ENCODE measurements around the gene NCOA1. TPM values are rescaled to one million over a fixed set of nuclear protein-coding genes. Genes with fewer than 3 reads are reported as not detected.
"Not testable (repeated sequence)": the region's sequence is repeated elsewhere in the genome, so short reads cannot be mapped to it uniquely, and the experiment has no call there.

Gene NCOA1
- total RNA-seq, 1 donor from 2014 or later: 75.1 TPM

DNA sequence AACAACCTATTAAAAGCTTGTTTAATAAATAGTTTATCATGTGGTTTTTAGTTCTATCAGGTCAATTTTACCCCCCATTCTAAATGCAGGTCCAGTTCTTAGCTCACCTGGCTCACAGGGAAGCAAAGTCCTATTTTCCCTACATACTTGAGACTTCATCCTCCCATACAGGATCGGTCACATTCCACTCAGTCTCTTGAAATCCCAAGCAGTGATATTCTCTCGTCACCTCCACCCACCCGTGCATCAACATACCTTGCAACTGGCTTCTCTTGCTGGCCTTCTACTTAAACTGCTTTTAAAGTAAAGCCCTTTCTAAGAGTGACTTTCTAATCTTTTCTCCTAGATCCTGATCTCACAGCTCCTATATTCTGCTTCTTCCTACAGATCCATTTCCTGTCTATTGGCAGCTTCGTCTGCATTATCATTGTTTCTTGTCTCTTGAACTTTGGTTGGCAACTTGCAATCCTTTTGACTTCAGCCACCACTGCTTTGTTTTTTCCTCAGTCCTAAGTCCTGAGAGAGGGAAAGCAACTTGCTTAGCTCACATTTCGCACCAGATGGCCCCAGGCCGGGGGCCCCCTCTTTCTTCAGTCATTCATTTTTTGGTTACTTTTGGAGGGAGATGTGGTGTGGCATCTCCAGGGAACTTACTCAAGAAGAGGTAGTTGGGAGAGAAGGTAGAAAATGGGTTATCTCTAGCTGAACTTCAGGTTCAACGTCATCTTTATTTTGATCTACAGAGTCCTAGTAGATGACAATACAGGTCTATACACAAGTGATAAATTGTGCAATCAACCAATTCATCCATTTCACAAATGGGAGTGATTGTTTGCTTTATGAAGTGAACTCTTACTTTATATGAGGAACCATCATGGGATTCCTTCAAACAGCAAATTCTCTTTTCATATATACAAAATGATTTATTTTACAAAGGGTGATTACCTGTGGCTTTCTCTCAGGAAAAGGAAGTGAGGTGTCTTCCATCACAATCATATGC lies 23.9 kb upstream of the NCOA1 start:
- no peak for DNase-seq
- no peak overlapping the region for H3K27ac Mint-ChIP-seq (ENCODE audit: unreplicated experiment)
- H3K4me1 Mint-ChIP-seq (ENCODE audit: low read depth, unreplicated experiment): peaks cover 5% of the 10 kb centered on the region
- no peaks in the 10 kb centered on the region for H3K9me3 Mint-ChIP-seq (ENCODE audit: unreplicated experiment)
- H3K36me3 Mint-ChIP-seq (ENCODE audit: unreplicated experiment): no peaks in the 10 kb centered on the region
- no peaks in the 10 kb centered on the region for H3K27me3 Mint-ChIP-seq (ENCODE audit: unreplicated experiment)
- H3K4me3 Mint-ChIP-seq (ENCODE audit: unreplicated experiment): no peak overlapping the region
- TF ChIP-seq, protein P1, sequence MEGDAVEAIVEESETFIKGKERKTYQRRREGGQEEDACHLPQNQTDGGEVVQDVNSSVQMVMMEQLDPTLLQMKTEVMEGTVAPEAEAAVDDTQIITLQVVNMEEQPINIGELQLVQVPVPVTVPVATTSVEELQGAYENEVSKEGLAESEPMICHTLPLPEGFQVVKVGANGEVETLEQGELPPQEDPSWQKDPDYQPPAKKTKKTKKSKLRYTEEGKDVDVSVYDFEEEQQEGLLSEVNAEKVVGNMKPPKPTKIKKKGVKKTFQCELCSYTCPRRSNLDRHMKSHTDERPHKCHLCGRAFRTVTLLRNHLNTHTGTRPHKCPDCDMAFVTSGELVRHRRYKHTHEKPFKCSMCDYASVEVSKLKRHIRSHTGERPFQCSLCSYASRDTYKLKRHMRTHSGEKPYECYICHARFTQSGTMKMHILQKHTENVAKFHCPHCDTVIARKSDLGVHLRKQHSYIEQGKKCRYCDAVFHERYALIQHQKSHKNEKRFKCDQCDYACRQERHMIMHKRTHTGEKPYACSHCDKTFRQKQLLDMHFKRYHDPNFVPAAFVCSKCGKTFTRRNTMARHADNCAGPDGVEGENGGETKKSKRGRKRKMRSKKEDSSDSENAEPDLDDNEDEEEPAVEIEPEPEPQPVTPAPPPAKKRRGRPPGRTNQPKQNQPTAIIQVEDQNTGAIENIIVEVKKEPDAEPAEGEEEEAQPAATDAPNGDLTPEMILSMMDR (IDR thresholded peaks at IDR 0.05; ENCODE audit: partially characterized antibody, unreplicated experiment): no peak

DNA sequence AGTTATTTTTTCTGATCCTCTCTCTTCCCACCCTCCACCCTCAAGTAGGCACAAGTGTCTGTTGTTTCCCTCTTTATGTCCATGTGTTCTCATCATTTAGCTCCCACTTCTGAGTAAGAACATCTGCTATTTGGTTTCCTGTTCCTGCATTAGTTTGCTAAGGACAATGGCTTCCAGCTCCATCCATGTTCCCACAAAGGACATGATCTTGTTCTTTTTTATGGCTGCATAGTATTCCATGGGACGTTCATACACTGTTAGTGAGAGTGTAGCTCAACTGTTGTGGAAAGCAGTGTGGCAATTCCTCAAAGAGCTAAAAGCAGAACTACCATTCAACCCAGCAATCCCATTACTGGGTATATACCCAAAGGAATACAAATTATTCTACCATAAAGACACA lies 22.6 kb upstream of the NCOA1 start:
- H3K27ac Mint-ChIP-seq (ENCODE audit: unreplicated experiment); H3K4me1 Mint-ChIP-seq (ENCODE audit: low read depth, unreplicated experiment); H3K27me3 Mint-ChIP-seq (ENCODE audit: unreplicated experiment); H3K4me3 Mint-ChIP-seq (ENCODE audit: unreplicated experiment); DNase-seq; H3K36me3 Mint-ChIP-seq (ENCODE audit: unreplicated experiment); H3K9me3 Mint-ChIP-seq (ENCODE audit: unreplicated experiment): not testable (repeated sequence)

DNA sequence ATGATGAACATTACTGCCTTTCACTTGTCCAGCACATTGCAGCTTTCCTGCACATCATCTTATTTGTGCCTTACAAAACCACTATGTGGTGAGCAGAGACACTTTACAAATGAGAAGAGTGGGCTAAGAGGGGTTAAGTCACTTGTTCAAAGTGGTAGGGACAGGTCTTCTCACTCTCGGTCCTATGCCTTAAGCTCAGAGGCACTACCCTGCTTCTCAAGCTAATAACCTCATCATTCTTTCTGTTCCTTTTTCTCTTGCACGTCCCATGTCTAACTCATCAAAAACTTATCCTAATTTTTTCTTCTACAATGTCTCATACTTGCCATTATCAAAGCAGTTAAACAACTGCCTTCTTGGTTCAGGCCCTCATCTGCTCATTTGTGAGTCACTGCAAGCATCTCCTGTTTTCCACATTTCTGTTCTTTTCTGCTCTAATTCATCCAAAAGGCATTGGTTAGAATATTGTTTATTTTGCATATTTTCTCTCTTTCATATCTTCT lies 21.9 kb upstream of the NCOA1 start:
- Mint-ChIP-seq H3K36me3 (ENCODE audit: unreplicated experiment) (no peaks in the 10 kb centered on the region), H3K9me3 (ENCODE audit: unreplicated experiment) (no peaks in the 10 kb centered on the region), H3K27ac (ENCODE audit: unreplicated experiment) (no peak overlapping the region), H3K4me3 (ENCODE audit: unreplicated experiment) (no peak overlapping the region), H3K27me3 (ENCODE audit: unreplicated experiment) (no peaks in the 10 kb centered on the region), H3K4me1 (ENCODE audit: low read depth, unreplicated experiment) (peaks cover 5% of the 10 kb centered on the region)
- DNase-seq: no peak
- TF ChIP-seq, protein P1 (IDR thresholded peaks at IDR 0.05; ENCODE audit: partially characterized antibody, unreplicated experiment): no peak

DNA sequence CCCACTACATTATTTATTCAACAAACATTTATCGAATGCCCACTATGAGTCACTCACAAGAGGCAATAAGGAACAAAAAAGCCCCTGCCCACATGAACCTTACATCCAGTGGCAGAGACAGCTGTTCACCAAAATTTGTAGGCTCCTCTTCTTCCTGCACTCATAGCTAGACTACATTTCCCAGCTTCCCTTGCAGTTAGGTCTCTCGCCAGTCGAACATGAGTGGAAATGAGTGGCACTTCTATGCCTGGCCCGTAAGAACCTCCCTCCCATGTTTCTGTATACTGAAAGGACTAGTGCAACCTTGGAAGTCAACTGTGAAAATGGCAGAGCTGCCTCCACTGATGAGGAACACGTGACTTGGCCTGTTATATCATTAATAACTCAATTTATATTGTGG lies 19.4 kb upstream of the NCOA1 start:
- TF ChIP-seq, protein P1 (IDR thresholded peaks at IDR 0.05; ENCODE audit: partially characterized antibody, unreplicated experiment): no peak
- Mint-ChIP-seq H3K27ac (ENCODE audit: unreplicated experiment) (no peak overlapping the region), H3K4me3 (ENCODE audit: unreplicated experiment) (no peak overlapping the region), H3K36me3 (ENCODE audit: unreplicated experiment) (no peaks in the 10 kb centered on the region), H3K9me3 (ENCODE audit: unreplicated experiment) (no peaks in the 10 kb centered on the region), H3K27me3 (ENCODE audit: unreplicated experiment) (no peaks in the 10 kb centered on the region), H3K4me1 (ENCODE audit: low read depth, unreplicated experiment) (peaks cover 5% of the 10 kb centered on the region)
- DNase-seq: no peak

DNA sequence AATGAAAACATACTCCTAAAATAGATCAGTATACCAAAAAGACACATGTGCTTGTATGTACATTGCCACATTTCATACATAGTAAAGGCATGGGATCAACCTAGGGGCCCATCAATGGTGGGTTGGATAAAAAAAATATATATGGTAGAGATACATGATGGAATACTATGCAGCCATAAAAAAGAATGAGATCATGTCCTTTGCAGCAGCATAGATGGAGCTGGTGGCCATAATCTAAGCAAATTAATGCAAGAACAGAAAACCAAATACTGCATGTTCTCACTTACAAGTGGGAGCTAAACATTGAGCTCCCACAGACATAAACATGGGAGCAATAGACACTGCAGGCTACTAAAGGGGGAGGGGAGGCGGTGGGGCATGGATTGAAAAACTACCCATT lies 18.6 kb upstream of the NCOA1 start:
- TF ChIP-seq, protein P1 (IDR thresholded peaks at IDR 0.05; ENCODE audit: partially characterized antibody, unreplicated experiment): no peak
- Mint-ChIP-seq H3K36me3 (ENCODE audit: unreplicated experiment) (no peaks in the 10 kb centered on the region), H3K9me3 (ENCODE audit: unreplicated experiment) (no peaks in the 10 kb centered on the region), H3K4me1 (ENCODE audit: low read depth, unreplicated experiment) (peaks cover 5% of the 10 kb centered on the region), H3K27me3 (ENCODE audit: unreplicated experiment) (peaks cover 2% of the 10 kb centered on the region), H3K27ac (ENCODE audit: unreplicated experiment) (no peak overlapping the region), H3K4me3 (ENCODE audit: unreplicated experiment) (no peak overlapping the region)
- no peak for DNase-seq
